Measurements from ENCODE around the gene CHFR.

GRCh38 chr12:132907216-132907615 is 19.8 kb upstream of the CHFR start:
- TF ChIP-seq, protein P1, sequence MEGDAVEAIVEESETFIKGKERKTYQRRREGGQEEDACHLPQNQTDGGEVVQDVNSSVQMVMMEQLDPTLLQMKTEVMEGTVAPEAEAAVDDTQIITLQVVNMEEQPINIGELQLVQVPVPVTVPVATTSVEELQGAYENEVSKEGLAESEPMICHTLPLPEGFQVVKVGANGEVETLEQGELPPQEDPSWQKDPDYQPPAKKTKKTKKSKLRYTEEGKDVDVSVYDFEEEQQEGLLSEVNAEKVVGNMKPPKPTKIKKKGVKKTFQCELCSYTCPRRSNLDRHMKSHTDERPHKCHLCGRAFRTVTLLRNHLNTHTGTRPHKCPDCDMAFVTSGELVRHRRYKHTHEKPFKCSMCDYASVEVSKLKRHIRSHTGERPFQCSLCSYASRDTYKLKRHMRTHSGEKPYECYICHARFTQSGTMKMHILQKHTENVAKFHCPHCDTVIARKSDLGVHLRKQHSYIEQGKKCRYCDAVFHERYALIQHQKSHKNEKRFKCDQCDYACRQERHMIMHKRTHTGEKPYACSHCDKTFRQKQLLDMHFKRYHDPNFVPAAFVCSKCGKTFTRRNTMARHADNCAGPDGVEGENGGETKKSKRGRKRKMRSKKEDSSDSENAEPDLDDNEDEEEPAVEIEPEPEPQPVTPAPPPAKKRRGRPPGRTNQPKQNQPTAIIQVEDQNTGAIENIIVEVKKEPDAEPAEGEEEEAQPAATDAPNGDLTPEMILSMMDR (IDR thresholded peaks at IDR 0.05): no peak
- TF ChIP-seq POLR2A (IDR thresholded peaks at IDR 0.05): no peak

Data from vagina (tissue), 2 donors.